ENCODE results near the gene NKX6-1. TPM values are rescaled to one million over a fixed set of nuclear protein-coding genes. Genes with fewer than 3 reads are reported as not detected.

Gene NKX6-1
- total RNA-seq, 1 experiment from 2014 or later, result 0.24 TPM

DNA sequence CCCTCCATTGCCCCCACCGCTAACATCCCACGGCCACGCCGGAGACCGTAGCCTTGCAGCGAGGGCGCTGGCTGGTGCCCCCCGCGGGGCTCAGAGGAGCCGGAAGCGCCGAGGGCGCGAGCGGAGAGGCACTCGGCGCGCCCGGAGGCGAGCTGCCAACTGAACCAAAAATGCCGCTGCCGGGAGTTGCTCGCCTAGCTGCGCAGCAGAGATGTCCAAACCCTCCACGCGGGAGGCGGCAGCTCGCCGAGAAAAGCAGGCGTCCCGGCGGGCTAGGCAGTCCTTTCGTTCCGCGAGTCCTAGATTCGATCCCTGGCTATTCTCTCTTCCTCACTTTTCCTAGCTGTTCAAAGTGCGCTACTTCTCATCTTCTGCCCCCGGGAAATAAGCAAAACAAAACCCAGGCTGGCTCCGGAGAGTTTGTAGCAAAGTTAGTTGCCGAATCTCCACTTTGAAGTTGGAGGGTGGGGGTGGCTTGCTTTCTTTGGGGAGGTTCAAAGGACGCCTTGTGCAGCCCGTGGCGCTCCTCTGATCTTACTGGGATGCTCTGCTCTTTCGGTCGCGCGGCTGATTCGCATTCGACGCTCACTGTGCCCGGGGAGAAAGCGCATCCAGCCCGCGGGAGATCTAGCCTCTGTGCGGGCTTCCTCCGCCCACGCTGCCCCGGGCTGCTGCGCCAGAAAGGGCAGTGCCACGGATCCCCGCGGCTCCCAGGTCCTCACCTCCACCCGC, 723 bp downstream of the NKX6-1 start:
- DNase-seq (ENCODE audit: low read depth), result peak; percentile 45

GRCh38 chr4:84497504-84498202, 1.4 kb downstream of the NKX6-1 start:
- DNase-seq (ENCODE audit: low read depth), result peak; percentile 16

DNA sequence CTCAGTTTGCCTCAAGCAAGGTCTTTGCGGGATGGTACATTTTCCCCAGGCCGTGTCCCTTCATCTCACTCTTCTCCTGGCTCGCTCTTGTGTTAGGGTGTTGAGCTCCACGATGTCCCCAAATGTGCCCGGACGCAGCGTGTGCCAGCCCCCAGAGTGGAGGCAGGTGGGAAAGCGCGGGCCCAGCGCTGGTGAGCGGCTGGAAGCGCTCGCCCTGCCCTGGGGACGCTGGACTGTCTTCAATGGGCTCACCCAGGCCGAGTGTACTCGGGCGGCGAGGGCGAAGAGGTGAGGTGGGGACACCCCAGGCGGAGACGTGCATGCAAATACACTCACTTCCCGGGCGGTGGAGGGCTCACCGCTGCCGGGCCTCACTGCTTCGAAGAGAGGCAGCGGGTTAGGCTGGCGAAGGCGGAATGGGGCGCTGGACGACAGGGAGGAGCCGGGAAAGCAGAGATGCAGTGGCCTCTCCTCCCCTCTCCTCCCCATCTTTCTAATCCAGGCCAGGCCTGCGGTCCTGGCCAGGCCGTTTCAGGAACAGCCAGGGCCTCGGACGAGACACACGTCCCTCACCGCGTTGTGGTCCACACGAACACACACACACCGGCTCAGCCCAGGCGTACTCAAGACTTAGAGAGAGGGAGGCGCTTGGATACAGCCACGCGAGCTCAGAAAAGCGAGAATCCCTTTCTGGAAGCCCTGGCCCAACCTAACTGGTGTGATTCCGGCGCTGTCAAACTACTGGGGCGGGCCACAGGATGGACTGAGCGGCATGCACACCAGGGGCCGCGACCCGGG, 2.2 kb downstream of the NKX6-1 start:
- DNase-seq (ENCODE audit: low read depth), result no peak

GRCh38 chr4:84496331-84496705, 2.8 kb downstream of the NKX6-1 start:
- DNase-seq (ENCODE audit: low read depth), result no peak

- DNase-seq (ENCODE audit: low read depth), result no peak
These were observed 3.3 kb downstream of the NKX6-1 start for GRCh38 chr4:84495794-84496261.

- DNase-seq (ENCODE audit: low read depth), result no peak
These were observed 3.8 kb downstream of the NKX6-1 start for GRCh38 chr4:84495118-84495793.

DNA sequence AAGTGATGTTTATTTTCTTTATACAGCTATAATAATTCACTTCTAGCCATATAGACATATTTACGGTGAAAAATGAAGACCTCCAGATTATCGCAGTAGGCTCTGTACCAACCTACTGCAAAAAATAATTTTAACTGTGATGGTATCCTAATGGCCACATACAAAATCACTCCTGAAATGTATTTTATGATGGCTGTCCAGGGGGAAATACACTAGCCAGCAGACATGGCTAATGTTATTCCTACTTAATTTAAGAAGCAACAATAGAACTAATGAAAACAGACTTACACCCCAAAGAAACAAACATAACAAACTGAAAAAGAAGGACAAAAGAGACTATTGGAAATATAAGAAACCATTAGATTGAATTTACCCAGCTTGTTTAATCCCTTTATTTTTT, 4.6 kb downstream of the NKX6-1 start:
- no peak for DNase-seq (ENCODE audit: low read depth)

GRCh38 chr4:84494076-84494475, 5.0 kb downstream of the NKX6-1 start:
- DNase-seq (ENCODE audit: low read depth), result no peak

- DNase-seq (ENCODE audit: low read depth), result peak; percentile 26
These were observed 5.8 kb downstream of the NKX6-1 start for GRCh38 chr4:84493092-84493850.

- DNase-seq (ENCODE audit: low read depth), result no peak
These were observed 6.4 kb downstream of the NKX6-1 start for GRCh38 chr4:84492737-84493091.

DNA sequence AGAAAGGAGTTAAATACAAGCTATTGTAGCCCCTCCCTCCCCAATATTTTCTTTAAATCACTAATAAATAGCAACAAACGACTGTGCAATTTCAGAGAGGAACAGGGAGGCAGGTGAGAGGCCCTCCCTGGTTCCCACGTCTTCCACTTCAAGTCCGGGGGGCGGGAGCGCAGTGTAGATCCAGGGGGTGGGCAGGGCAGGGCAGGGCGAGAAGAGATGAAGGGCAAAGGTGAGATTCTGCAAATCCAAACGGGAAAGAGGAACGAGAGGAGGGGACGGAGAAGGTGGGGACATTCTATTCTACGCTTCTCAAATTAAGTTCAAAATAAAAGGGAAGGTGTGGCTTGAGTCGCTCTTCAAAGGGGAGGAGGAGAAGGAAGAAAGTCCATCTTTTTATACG, 6.8 kb downstream of the NKX6-1 start:
- no peak for DNase-seq (ENCODE audit: low read depth)

DNA sequence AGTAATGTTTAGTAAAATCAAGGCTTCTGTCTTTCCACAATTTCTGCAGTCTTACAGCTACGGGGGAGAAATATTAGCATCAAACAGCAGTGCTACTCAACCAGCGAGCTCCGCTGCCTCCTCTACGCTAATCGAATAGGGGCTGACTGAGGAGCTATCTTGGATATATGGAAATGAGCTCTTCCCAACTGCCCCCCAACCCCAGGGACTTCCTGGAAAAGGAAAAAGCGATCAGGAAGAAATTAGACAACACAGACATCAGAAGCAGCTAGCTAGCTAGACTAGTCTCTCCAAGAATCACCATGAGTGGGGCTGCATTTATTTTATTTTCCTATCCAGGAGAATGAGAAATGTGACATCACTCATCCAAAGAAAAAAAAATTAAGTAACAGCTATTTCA, 7.6 kb downstream of the NKX6-1 start:
- DNase-seq (ENCODE audit: low read depth), result no peak

- DNase-seq (ENCODE audit: low read depth), result no peak
These were observed 8.4 kb downstream of the NKX6-1 start for GRCh38 chr4:84490663-84491062.

DNA sequence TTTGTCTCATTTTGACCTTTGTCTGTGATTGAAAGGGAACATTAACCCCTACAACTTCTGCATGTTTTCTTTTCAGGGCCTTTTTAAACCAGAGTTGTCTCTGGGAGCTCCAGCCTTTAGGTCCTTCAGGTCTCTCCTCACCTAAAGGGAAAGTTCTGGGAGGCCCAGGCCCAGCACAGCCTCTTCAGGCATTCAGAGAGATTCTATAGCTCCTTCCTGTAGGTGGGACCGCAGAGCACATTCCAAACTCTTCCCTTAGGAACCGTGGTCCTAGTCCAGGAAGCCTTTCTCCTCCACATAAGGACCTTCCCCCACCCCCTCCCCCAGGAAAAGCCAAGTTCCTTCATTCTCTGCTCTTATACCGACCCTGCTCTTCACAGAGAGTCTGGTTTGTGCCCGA, 14.9 kb downstream of the NKX6-1 start:
- no peak for DNase-seq (ENCODE audit: low read depth)

DNA sequence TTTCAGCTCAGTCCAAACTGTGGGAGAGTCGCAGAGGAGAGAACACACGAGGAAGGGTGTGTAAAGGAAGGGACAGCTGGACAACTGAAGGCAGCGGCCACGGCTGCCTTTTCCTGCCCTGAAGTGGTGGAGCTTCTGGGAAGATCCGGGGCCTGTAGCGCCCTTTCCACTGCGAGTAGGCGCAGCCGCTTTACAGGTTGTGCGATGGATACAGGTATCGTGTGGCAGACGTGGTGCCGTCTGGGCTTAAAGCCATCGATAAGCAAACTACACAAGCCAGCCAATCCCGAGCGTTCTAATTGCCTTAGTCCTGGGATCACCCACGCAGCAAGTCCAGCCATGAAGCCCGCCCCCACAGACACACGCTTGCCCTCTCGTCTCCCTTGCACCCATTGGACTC, 15.4 kb downstream of the NKX6-1 start:
- DNase-seq (ENCODE audit: low read depth), result no peak

DNA sequence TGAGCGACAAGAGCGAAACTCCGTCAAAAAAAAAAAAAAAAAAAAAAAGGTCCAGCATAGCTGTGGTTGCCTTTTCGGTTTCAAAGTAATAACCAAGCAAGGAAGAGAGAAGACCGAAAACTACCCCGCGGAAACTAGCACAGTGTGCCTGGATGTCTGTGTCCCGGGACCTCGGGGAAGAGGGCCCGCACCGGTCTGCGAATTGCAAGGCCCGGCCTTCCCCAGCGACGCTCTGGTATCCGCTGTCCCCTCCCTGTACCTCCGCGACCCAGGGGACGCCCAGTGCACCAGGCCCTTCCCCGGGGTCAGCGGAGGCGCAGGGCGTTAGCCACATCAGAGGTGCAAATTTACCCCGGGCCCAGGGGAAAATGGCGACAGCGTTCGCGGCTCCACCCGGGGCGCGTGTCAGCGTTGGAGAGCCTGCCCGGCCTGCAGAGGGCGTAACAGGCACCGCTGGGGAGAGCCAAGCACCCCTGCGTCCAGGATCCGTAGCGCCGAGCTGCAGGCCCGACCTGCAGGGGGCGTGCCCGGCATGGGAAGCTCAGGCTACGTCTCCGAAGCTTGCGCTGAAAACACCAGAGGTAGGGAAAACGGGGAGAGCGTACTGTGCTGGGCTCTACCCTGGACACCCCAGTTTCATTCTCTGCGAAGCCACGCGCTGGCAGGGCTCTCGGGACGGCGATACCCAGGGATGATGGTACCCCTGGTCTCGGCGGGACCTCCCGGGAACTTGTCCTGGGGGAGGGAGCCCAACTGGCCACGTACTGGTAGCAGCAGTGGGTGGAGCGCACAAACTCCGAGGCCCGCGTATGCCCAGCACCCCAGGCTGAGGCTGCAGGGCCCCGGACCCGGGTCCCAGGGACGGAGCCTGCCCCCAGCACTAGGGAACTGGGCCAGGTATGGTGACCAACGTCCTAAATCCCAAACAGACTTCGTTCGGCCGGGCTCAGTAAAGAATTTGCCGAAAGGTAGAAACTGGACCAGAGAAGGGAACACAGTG, 16.2 kb downstream of the NKX6-1 start:
- DNase-seq (ENCODE audit: low read depth), result no peak

DNA sequence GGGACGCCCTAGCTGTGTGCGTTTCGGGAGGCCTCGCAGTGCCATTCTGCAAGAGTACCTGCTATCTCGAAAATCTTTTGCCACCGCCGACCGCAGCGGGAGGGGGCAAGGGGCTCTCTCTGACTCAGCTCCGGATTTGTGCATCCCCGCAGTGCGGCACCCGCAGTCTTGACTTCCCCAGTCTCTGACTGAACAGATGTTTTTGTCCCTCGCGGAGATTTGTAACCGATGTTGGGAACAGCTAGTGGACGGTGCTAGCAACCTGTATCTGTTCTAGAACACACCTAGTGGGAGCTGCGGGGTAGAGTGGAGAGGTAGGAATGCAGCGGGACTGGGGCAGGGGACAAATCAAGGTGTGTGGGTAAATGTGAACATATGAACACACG, 17.2 kb downstream of the NKX6-1 start:
- DNase-seq (ENCODE audit: low read depth), result no peak

DNA sequence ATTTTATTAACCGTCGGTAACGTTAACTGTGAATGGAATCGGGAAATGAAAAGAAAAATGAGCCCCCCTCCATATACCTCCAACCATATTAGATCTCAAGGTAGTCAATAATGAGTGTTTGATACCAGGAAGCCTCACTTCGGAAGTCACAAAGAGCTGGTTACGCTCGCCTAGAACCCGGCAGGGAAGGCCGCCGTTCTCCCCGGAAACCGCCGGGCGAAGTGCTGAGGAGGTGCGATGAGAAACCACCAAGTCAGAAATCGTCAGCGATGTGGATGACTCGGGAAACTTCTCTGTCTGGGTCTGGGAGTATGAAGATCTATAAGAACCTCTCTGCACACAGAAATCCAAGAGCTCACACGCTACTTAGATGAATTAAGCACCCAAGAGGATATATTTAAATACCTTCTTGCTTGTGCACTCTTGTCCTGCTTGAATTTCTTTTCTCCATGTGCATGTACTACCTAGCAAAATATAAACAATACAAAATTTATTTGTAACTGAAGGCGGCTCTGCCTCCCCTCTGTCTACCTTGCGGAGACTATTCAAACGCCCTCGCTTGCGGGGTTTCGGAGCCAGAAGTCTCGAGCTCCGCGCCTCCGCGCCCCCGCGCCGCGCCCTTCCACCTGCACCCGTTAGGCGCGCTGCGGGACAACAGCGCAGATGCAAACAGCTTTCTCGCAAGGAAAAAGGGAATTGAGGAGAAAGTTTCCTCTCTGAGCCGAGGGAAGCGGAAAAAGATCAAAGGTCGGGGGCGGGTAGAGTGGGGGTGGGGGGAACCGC, 17.8 kb downstream of the NKX6-1 start:
- DNase-seq (ENCODE audit: low read depth), result no peak

DNA sequence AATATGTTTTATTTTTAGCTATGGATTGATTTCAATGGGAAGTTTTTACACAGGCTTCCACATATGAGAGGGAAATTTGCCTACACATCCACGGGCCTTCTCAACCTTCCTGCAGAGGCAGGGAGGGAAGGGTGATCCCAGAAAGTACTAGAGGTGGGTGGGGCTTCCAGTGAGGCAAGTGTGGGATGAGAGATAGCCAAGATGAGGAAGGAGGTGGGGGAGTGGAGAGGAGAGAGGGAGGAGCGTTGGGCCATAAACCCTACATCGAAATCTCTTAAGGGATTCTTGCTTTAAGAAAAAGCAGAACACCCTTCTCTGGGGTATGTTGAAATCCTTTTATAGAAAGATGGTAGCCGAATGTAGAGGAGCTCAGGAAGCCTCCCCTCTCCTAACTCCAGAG, 19.0 kb downstream of the NKX6-1 start:
- DNase-seq (ENCODE audit: low read depth), result no peak
